ENCODE measurements around the gene CTIF.

DNA sequence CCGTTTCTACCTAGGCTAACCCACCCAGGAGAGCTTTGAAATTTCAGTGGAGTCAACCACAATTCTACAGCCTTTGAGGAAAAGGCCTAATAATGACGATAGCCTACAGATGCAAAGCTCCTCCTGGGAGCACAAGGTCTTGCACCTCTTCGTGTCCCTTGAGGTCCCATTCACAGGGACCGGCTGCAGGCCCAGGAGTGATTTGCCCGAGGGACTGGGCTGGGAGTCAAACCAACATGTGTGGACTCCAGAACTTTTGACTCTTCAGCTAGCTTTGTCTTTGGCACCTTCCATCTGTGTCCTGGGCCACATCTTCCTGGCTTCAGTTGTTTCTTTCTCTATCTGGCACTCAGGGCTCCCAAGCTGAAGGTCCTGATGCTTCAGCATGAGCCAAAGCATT, 335.4 kb downstream of the CTIF start:
- TF ChIP-seq, protein P1, sequence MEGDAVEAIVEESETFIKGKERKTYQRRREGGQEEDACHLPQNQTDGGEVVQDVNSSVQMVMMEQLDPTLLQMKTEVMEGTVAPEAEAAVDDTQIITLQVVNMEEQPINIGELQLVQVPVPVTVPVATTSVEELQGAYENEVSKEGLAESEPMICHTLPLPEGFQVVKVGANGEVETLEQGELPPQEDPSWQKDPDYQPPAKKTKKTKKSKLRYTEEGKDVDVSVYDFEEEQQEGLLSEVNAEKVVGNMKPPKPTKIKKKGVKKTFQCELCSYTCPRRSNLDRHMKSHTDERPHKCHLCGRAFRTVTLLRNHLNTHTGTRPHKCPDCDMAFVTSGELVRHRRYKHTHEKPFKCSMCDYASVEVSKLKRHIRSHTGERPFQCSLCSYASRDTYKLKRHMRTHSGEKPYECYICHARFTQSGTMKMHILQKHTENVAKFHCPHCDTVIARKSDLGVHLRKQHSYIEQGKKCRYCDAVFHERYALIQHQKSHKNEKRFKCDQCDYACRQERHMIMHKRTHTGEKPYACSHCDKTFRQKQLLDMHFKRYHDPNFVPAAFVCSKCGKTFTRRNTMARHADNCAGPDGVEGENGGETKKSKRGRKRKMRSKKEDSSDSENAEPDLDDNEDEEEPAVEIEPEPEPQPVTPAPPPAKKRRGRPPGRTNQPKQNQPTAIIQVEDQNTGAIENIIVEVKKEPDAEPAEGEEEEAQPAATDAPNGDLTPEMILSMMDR (IDR thresholded peaks at IDR 0.05), result no peak
- no peak for TF ChIP-seq POLR2A (IDR thresholded peaks at IDR 0.05)

Data from heart left ventricle (tissue), 13 donors.